HUES48 (cell line): ENCODE results near the gene LSM14B.
A peak's percentile ranks its signal among the peaks of the same experiment; 100 is the strongest.
"Not testable (repeated sequence)": the region's sequence is repeated elsewhere in the genome, so short reads cannot be mapped to it uniquely, and the experiment has no call there.

Experiments
- H3K27ac ChIP-seq: one replicate; pipeline ENCODE4 v1.7.0; 2013; ENCODE audit warnings: low read depth, low read length, inconsistent platforms
- H3K27me3 ChIP-seq: 2 replicates; pipeline ENCODE4 v1.6.1; 2013; ENCODE audit warnings: mild to moderate bottlenecking, low read length; ENCODE audit not compliant: control insufficient read depth, insufficient read depth
- H3K36me3 ChIP-seq: 2 replicates; pipeline ENCODE4 v1.6.1; 2013; ENCODE audit warnings: low read length; ENCODE audit not compliant: control insufficient read depth, insufficient read depth
- H3K4me1 ChIP-seq: 2 replicates; pipeline ENCODE4 v1.6.1; 2013; ENCODE audit warnings: mild to moderate bottlenecking, low read length; ENCODE audit not compliant: control insufficient read depth, insufficient read depth
- H3K4me3 ChIP-seq: 2 replicates; pipeline ENCODE4 v1.5.1; 2013; ENCODE audit warnings: mild to moderate bottlenecking, low read depth, low read length
- H3K9ac ChIP-seq: 2 replicates; pipeline ENCODE4 v1.6.1; 2013; ENCODE audit warnings: mild to moderate bottlenecking, low read depth, low read length, moderate library complexity
- H3K9me3 ChIP-seq: 2 replicates; pipeline ENCODE4 v1.6.1; 2013; ENCODE audit warnings: low read length; ENCODE audit not compliant: control insufficient read depth, insufficient read depth

LSM14B gene

DNA sequence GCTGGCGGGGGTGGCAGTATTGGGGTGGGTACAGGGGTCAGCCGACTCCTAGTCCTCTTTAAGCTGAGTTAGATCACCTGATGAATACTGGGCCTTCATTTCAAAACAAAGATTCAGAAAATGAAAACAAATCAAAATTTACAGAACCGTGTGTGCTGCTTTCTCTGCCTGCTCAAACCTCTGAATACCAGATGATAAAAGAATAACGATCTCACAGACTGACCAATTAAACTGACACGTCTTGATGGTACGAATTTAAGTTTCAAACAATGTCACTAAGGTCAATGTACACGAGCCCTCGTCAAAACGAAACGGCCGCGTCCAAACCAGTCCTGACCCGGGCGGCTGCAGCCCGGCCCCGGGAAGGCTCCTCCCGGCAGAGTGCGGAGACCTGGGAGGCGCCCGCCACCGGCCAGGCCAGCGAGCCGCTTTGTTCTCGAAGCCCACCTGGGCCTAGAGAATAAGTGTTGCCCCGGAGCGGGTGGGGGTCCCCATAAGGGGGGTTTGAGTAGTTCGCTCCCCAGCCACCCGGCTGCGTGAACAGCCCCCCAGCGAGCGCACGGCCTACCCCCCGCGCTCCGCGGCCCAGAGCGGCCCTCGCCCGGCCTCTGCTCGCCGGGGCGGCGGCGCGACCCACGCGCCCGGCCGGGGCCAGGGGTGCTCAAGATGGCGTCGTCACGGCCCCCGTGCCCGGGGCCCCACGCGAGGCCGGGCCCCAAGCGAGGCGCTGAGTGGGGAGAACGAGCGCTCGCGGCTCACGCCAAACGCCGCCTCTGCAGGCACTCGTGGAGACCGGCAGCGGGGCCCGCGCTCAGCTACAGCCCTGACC lies 20.2 kb downstream of the LSM14B start:
- peak overlapping the region; percentile 84 for H3K4me3 ChIP-seq
- peak overlapping the region; percentile 83 for H3K27ac ChIP-seq
- no peaks in the 10 kb centered on the region for H3K9me3 ChIP-seq
- no peaks in the 10 kb centered on the region for H3K27me3 ChIP-seq
- H3K9ac ChIP-seq, result peak overlapping the region; percentile 83
- peaks cover 13% of the 10 kb centered on the region for H3K4me1 ChIP-seq
- H3K36me3 ChIP-seq, result peaks cover 54% of the 10 kb centered on the region

DNA sequence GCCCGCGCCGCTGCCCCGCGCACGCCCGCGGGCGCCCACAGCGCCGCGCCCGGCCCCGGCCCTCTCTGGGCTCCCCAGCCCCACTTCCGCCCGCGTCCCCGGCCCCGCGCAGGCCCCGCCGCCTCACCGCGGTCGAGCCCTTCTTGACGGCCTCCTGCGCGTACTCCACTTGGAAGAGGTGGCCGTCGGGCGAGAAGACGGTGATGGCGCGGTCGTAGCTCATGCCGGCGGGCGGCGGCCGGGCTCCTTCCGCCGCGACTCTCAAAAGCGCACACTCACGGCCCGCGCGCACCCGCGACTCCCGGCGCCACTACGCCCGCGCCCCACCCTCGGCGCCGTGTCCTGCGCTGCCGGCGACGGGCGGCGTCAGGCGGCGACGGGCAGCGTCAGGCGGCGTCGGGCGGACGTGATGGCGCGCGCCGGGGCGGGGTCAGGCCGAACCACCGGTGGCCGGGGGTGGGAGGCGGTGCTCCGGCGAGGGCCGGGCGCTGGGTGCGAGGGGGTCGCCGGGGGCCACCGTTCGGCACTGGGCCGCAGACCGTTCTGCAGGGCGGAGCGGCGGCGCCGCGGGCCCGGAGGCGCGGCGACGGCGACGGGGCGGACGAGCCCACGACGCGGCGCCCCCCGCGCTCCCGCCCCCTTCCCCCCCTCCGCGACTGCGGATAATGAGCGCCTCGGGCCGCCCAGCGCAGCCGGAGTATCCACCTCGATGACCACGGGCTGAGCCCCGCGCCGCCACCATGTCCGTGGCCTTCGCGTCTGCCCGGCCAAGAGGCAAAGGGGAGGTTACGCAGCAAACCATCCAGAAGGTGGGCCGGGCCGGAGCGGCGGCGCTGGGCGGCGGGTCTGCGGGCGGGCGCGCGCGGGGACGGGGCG lies 21.0 kb downstream of the LSM14B start, which contains the start of the genes PSMA7 and SS18L1:
Gene PSMA7, minus strand, starts transcription at position 314 of the 876 bp plus-strand sequence. Its CDS starts 91 bp downstream, at position 223.
Gene SS18L1, plus strand, starts transcription at position 689 of the 876 bp plus-strand sequence. Its CDS starts 52 bp downstream, at position 741.
- H3K9ac ChIP-seq, result peak within 1 kb of the TSS; percentile 91
- peak within 1 kb of the TSS; percentile 83 for H3K27ac ChIP-seq
- peaks cover 45% of the 10 kb centered on the region for H3K36me3 ChIP-seq

DNA sequence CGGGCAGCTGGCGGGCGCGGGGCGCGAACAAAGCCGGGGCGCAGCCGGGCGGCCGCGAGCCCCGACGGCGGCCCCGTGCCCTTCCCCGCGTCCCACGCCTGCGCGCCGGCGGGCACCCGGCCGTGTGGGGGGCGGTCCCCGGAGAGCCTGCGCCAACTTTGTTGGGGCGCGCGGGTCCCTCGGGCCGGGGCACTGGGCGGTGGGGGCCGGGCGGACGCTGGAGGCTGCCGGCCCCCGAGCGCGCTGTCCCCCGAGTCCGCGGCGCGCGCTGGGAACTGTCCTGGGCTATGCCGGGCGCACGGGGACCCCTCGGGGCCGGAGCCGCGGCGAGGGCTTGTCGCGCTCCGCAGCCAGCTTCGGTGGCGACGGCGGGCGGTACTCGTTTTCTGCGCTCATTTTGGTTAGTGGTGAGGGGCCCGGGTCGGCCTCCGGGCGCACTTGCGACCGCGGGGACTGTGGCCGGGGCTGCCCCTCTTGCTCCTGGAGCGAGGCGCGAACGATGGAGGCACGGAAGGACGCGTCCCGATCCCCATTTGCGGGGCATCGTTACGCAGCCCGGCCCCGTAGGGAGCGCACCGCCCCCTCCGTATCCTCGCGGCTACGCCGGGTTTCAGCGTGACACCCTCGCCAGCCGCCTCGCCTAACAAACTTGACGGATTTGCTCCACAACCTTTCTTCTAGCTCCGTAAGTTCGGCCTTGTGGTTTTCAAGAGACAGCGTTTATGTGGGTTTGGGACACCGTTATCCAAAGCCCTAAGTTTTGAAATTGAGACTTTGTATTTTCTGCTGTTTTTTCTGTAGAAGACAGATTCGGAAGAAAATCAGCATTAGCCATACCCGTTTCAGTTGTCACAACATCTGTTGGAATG lies 21.9 kb downstream of the LSM14B start:
- Histone ChIP-seq H3K9ac (peak overlapping the region; percentile 61; the same call in 1 of the 2 replicates), H3K36me3 (peaks cover 37% of the 10 kb centered on the region), H3K27me3 (no peaks in the 10 kb centered on the region), H3K4me3 (peak overlapping the region; percentile 84), H3K9me3 (no peaks in the 10 kb centered on the region), H3K4me1 (peaks cover 16% of the 10 kb centered on the region), H3K27ac (peak overlapping the region; percentile 78)

More for the DNA sequence above, 21.0 kb downstream of the LSM14B start, which contains the start of the genes PSMA7 and SS18L1:
- peak within 1 kb of the TSS; percentile 84 for H3K4me3 ChIP-seq
- no peaks in the 10 kb centered on the region for H3K27me3 ChIP-seq
- H3K9me3 ChIP-seq, result no peaks in the 10 kb centered on the region
- peaks cover 13% of the 10 kb centered on the region for H3K4me1 ChIP-seq

DNA sequence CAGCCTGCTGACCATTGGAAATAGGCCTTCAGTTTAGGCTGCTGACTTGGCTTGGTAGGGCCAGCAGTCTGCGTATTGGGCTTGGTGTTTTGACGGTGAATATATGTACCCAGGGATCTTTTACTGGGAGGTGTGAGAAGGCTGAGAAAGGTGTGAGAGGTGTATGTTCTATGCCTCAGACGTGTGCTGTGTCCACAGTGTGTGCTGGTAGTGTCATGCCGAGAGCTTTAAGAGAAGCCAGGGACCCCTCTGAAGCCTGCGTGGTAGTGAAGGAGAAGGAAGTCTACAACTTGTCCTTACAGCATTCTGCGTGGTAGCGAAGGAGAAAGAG lies 23.4 kb downstream of the LSM14B start:
- Histone ChIP-seq H3K4me1 (peaks cover 25% of the 10 kb centered on the region), H3K4me3 (no peak overlapping the region), H3K36me3 (peaks cover 22% of the 10 kb centered on the region), H3K9me3 (no peaks in the 10 kb centered on the region), H3K9ac (no peak overlapping the region), H3K27ac (no peak overlapping the region), H3K27me3 (no peaks in the 10 kb centered on the region)

DNA sequence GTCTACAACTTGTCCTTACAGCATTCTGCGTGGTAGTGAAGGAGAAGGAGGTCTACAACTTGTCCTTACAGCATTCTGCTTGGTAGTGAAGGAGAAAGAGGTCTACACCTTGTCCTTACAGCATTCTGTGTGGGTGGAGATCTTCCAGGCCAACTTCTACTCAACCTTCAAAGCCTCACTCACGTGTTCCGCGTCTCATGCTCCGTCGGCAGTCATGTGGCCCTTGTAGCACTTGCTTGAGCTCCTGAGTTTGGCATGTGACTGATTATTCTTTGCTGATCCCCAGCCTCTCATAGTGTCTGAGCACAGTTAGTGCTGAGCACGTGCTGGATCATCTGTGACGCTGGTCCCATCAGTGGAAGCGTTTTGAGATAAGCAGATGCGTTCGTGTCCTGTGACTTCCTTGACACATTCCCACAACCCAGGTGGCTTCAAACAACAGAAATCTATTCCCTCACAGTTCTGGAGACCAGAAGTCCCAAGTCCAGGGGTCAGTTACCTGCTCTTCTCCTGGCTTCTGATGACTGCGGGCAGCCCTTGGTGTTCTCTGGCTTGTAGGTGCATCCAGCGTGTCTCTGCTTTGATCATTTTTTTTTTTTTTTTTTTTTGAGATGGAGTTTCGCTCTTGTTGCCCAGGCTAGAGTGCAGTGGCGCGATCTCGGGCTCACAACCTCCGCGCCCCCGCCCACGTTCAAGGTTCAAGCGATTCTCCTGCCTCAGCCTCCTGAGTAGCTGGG lies 23.9 kb downstream of the LSM14B start:
- peaks cover 25% of the 10 kb centered on the region for H3K4me1 ChIP-seq
- no peak overlapping the region for H3K27ac ChIP-seq
- peaks cover 18% of the 10 kb centered on the region; the same call in 1 of the 2 replicates for H3K36me3 ChIP-seq
- no peak overlapping the region for H3K9ac ChIP-seq
- H3K27me3 ChIP-seq, result no peaks in the 10 kb centered on the region
- no peaks in the 10 kb centered on the region for H3K9me3 ChIP-seq
- no peak overlapping the region for H3K4me3 ChIP-seq

DNA sequence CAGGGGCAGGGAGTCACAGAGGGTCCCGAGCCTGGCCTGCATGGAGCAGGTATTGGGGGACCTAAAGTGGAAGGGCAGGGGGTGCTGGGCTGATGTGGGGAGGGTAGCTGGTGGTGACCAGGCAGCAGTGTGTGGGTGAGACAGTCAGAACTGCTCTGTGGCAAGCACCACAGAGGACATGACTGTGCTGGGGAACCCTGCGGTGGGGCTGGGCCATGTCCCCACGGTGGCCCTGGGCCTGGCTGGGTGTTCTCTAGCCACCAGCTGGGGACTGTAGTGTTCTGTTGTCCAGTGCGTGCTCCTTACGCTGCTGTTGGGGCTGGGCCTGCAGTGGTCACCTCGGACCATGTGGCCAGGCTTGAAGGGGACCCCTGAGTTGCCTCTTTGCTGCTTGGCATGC lies 24.9 kb downstream of the LSM14B start:
- H3K27ac ChIP-seq, result no peak overlapping the region
- peaks cover 18% of the 10 kb centered on the region for H3K4me1 ChIP-seq
- H3K4me3 ChIP-seq, result no peak overlapping the region
- H3K36me3 ChIP-seq, result peaks cover 14% of the 10 kb centered on the region; the same call in 1 of the 2 replicates
- H3K27me3 ChIP-seq, result no peaks in the 10 kb centered on the region
- H3K9ac ChIP-seq, result no peak overlapping the region
- no peaks in the 10 kb centered on the region for H3K9me3 ChIP-seq

DNA sequence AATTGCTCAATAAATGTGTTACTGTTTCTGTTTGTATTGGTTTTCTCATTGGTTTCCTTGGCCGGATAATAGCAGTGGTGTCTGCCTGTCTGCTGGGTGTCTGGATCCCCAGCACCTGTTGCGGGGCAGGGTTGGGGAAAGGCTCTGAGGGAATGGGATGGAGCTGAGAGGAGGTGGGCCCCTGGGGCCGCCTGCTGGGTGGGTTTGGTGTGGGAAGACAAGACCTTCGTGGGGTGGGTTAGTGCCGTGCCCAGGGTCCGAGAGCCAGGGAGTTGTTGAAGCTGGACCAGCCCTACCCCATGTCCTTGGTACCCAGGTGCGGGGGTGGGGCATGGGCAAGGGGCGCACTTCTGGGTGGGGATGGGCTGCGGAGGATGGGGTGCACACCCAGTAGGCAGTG lies 25.3 kb downstream of the LSM14B start:
- Histone ChIP-seq H3K27ac (no peak overlapping the region), H3K4me3 (no peak overlapping the region), H3K36me3 (peaks cover 18% of the 10 kb centered on the region), H3K4me1 (peaks cover 18% of the 10 kb centered on the region), H3K9me3 (no peaks in the 10 kb centered on the region), H3K9ac (no peak overlapping the region), H3K27me3 (no peaks in the 10 kb centered on the region)

DNA sequence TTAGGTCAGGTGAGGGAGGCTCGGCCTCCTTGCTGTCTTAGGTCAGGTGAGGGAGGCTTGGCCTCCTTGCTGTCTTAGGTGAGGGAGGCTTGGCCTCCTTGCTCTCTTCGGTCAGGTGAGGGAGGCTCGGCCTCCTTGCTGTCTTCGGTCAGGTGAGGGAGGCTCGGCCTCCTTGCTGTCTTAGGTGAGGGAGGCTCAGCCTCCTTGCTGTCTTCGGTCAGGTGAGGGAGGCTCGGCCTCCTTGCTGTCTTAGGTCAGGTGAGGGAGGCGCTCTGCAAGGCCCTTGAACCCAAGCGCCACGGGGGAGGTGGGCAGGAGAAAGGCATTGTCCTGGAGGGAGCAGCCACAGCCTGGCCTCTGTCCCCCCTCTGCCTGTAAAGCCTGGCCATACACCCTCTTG lies 26.1 kb downstream of the LSM14B start:
- not testable (repeated sequence) for H3K4me3 ChIP-seq, H3K9ac ChIP-seq, H3K9me3 ChIP-seq, H3K27ac ChIP-seq, H3K27me3 ChIP-seq
- Histone ChIP-seq H3K4me1 (peaks cover 18% of the 10 kb centered on the region), H3K36me3 (peaks cover 27% of the 10 kb centered on the region)

DNA sequence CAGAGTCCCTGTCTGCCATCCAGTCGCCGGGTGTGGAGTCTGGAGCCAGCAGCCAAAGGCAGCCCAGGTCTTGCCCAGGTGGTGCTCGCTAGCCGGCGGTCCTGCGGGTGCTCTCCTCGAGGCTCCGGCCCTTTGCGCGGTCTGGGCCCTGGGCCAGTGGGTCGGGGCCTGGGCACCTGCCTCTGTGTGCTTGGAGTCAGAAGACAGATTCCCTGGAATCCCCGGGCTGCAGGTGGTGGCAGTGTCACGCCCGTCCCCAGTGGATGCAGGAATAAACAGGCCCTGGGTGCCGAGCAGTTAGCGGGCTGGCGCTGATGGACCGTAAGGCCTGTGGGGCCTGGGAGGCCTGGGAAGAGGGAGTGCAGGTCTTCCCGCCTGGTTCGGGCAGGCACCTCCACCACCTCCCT lies 26.6 kb downstream of the LSM14B start:
- Histone ChIP-seq H3K36me3 (peaks cover 29% of the 10 kb centered on the region), H3K9ac (no peak overlapping the region), H3K9me3 (no peaks in the 10 kb centered on the region), H3K27me3 (no peaks in the 10 kb centered on the region), H3K4me1 (peaks cover 18% of the 10 kb centered on the region), H3K4me3 (no peak overlapping the region), H3K27ac (peak overlapping the region; percentile 19)
